Immature natural killer cell (primary cell): ENCODE data around the gene BTNL8. TPM values are rescaled to one million over a fixed set of nuclear protein-coding genes. Genes with fewer than 3 reads are reported as not detected.

Source experiments
- DNase-seq, 3 donors: peaks; one replicate each; pipeline ENCODE4 v3.0.0; 2022; ENCODE audit warnings: mixed read lengths in 1 of 3
- H3K27ac Mint-ChIP-seq, 6 donors: one replicate each; pipeline ENCODE4 v1.8.0; 2020; ENCODE audit warnings: mixed read lengths in 6 of 6, mild to moderate bottlenecking in 5 of 6, inconsistent platforms in 4 of 6, moderate library complexity in 3 of 6
- H3K27me3 Mint-ChIP-seq, 3 donors: one replicate each; pipeline ENCODE4 v1.8.0; 2020 to 2021; ENCODE audit warnings: low read depth in 3 of 3, mild to moderate bottlenecking in 3 of 3, mixed read lengths in 3 of 3, moderate library complexity in 3 of 3, inconsistent platforms in 1 of 3
- H3K36me3 Mint-ChIP-seq, 3 donors: one replicate each; pipeline ENCODE4 v1.8.0; 2020; ENCODE audit warnings: mixed read lengths in 3 of 3, inconsistent platforms in 2 of 3, mild to moderate bottlenecking in 2 of 3
- H3K4me1 Mint-ChIP-seq, 2 donors: one replicate each; pipeline ENCODE4 v1.8.0; 2020; ENCODE audit warnings: inconsistent platforms in 2 of 2, mild to moderate bottlenecking in 2 of 2, mixed read lengths in 2 of 2, moderate library complexity in 1 of 2
- H3K4me3 Mint-ChIP-seq, 5 donors: one replicate each; pipeline ENCODE4 v1.8.0; 2020; ENCODE audit warnings: mild to moderate bottlenecking in 5 of 5, mixed read lengths in 5 of 5, inconsistent platforms in 3 of 5, moderate library complexity in 3 of 5
- H3K9me3 Mint-ChIP-seq, 6 donors: one replicate each; pipeline ENCODE4 v1.8.0; 2020; ENCODE audit warnings: mild to moderate bottlenecking in 6 of 6, mixed read lengths in 6 of 6, inconsistent platforms in 4 of 6, moderate library complexity in 3 of 6
- polyA plus RNA-seq, 3 donors: library from polyadenylated mRNA; unstranded; fragments of 300-500 nt; fragmentation: Illumina TruSeq; gene quantifications; one replicate each; pipeline ENCODE4 v1.2.3, GENCODE V29; 2021

BTNL8 gene
- polyA plus RNA-seq, 3 donors from 2014 or later = not detected

DNA sequence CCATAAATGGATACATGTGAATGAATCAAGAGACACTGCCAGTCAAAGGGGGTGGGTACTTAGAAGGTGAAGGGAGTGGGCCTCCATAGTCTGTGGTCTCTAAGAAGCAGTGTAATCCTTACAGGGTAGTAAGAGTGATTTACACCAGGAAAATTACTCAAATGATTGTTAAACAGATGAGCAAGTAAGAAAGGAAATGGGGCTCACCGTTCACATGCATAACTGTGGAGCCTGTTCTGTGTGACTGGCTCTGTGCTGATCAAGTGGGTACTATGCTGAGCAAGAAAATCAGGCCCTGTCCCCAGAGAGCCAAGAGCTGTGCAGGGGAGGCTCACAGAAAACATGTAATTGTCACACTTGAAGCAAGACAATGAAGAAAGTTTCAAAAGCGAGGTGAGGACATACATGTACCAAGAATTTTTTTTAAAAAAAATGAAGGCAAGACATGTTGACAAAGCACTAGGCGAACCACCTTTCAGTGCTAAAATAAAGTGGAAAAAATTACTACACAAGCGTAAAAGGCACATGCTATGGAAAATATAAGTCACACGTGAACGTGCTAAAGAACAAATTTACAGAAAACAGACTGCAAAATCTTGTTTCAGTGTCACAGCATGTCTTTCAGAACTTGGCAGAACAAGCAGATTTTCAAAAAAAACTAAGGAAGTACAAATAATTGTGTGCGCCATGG, 2.5 kb downstream of the BTNL8 start:
- Mint-ChIP-seq H3K27ac (no peak overlapping the region), H3K4me3 (no peak overlapping the region), H3K27me3 (peaks cover 0 to 5% (median 1%) of the 10 kb centered on the region in 3 donors), H3K9me3 (peaks cover 0 to 2% (median 0%) of the 10 kb centered on the region in 6 donors), H3K36me3 (no peaks in the 10 kb centered on the region), H3K4me1 (no peaks in the 10 kb centered on the region)
- no peak for DNase-seq

GRCh38 chr5:180908400-180908799, 9.4 kb downstream of the BTNL8 start:
- Mint-ChIP-seq H3K36me3 (no peaks in the 10 kb centered on the region), H3K4me1 (no peaks in the 10 kb centered on the region), H3K9me3 (no peaks in the 10 kb centered on the region), H3K27me3 (peaks cover 0 to 4% (median 0%) of the 10 kb centered on the region in 3 donors), H3K4me3 (no peak overlapping the region), H3K27ac (no peak overlapping the region)
- DNase-seq = no peak

DNA sequence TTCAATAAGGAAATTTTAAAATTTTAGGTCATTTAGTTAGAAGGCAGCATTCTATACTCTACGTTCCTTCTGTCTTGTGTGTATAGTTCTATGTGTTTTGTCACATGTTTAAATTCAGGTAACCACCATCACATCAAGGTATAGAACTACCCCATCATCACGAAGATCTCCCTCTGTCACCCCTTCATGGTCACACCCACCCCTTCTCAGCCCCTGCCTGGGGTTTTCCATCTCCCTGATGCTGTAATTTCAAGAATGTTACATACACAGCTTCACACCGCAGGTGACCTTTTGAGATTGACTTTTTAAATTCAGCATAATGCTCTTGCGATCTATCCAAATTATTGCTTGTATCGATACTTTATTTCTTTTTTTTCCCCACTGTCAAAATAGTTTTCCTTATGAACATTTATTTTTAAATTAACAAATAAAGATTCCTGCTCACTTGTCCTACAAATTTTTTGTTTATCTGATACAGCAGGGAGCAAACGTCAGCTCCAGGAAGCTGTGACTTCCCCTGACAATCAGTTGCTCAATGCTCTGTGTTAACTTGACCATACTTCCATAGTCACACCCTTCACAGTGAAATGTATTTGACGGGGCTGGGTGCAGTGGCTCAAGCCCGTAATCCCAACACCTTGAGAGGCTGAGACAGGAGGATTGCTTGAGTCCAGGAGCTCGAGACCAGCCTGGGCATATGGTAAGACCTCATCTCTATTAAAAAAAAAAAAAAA, 10.2 kb downstream of the BTNL8 start:
- no peaks in the 10 kb centered on the region for H3K36me3 Mint-ChIP-seq
- H3K27me3 Mint-ChIP-seq = peaks cover 0 to 4% (median 1%) of the 10 kb centered on the region in 3 donors
- no peak overlapping the region for H3K4me3 Mint-ChIP-seq
- no peaks in the 10 kb centered on the region for H3K9me3 Mint-ChIP-seq
- no peak overlapping the region for H3K27ac Mint-ChIP-seq
- no peaks in the 10 kb centered on the region for H3K4me1 Mint-ChIP-seq
- DNase-seq = no peak

DNA sequence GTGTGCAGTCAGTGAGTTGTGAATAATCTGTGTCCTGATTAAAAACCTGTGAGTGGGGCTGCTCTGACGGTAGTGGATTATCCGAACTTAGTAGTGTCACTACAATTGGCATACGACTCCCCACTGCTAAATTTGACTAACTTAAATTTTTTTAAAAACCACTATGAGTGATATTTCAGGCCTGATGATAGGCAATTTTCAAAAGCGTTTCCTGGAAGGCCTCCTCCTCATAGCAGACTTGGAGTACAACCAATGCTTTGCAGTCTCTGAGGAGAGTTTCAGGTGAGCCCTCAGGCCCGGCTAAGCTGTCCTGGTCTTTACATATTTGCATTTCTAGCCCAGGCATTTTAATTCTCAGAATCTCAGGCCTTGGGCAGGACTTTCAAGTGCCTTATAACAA, 10.8 kb downstream of the BTNL8 start:
- no peak for DNase-seq
- H3K27me3 Mint-ChIP-seq = peaks cover 0 to 4% (median 2%) of the 10 kb centered on the region in 3 donors
- no peak overlapping the region for H3K27ac Mint-ChIP-seq

DNA sequence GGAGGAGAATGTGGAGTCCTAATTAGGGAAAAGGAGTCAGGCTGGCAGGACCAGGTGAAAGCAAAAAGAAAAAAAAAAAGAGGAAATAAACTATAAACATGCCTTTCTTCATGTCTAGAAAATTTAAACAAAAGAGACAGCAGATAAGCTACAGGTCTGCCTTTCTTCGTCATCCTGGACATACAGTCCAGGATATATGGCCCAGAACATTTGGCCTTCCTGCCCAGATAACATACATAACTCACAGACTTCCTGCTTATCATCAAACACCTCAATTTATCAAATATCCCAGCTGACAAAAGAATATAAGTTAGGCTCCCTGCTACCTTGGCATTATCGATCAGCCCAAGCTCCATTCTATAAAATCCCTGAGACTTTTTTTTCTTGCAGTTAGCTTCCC, 11.2 kb downstream of the BTNL8 start:
- Mint-ChIP-seq H3K27ac (no peak overlapping the region), H3K27me3 (peaks cover 0 to 4% (median 2%) of the 10 kb centered on the region in 3 donors)

More for the DNA sequence above, 10.8 kb downstream of the BTNL8 start:
- Mint-ChIP-seq H3K4me3 (no peak overlapping the region), H3K36me3 (no peaks in the 10 kb centered on the region), H3K4me1 (no peaks in the 10 kb centered on the region), H3K9me3 (no peaks in the 10 kb centered on the region)

GRCh38 chr5:180910735-180911134, 11.8 kb downstream of the BTNL8 start:
- Mint-ChIP-seq H3K4me1 (no peaks in the 10 kb centered on the region), H3K36me3 (no peaks in the 10 kb centered on the region), H3K27me3 (peaks cover 0 to 4% (median 2%) of the 10 kb centered on the region in 3 donors), H3K27ac (no peak overlapping the region), H3K4me3 (no peak overlapping the region), H3K9me3 (peaks cover 0 to 1% (median 0%) of the 10 kb centered on the region in 6 donors)
- DNase-seq = no peak

More for the DNA sequence above, 11.2 kb downstream of the BTNL8 start:
- no peak overlapping the region for H3K4me3 Mint-ChIP-seq
- no peaks in the 10 kb centered on the region for H3K4me1 Mint-ChIP-seq
- DNase-seq = no peak
- H3K36me3 Mint-ChIP-seq = no peaks in the 10 kb centered on the region
- no peaks in the 10 kb centered on the region for H3K9me3 Mint-ChIP-seq

DNA sequence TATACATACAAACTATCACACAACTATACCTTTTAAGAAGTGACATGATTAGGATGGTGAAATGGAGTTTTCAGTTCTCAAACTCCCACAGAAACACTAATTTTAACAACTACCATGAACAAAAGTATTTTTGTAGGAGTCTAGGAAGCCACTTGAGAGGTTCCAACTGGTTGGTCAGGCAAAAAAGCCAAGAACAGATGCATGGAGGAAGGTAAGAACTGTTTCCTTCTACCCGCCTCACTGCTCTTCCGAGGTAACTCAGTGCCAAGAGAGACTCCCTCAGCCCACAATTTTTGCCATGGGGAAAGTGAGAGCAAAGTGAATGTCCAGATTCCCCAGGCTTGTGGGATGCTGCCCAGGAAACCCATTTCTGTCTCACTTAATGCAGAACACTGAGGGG, 15.7 kb downstream of the BTNL8 start:
- H3K27ac Mint-ChIP-seq = no peak overlapping the region
- H3K4me1 Mint-ChIP-seq = no peaks in the 10 kb centered on the region
- peaks cover 0 to 3% (median 0%) of the 10 kb centered on the region in 6 donors for H3K9me3 Mint-ChIP-seq
- no peaks in the 10 kb centered on the region for H3K36me3 Mint-ChIP-seq
- no peak overlapping the region for H3K4me3 Mint-ChIP-seq
- no peak for DNase-seq
- peaks cover 2 to 5% (median 4%) of the 10 kb centered on the region in 3 donors for H3K27me3 Mint-ChIP-seq

DNA sequence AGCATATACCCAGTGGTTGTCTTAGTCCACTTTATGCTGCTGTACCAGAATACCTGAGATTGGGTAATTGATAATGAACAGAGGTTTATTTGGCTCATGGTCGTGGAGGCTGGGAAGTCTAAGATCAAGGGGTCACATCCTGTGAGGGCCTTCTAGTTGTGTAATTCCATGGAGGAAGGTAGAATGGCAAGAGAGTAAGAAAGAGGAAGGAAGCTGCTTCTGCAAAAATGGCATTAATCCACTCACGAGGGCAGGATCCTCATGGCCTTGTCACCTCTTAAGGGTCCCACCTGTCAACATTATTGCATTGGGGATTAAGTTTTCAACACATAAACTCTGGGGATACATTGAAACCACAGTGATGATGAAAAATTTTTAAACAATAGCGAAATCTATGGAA, 17.0 kb downstream of the BTNL8 start:
- H3K27ac Mint-ChIP-seq = no peak overlapping the region
- DNase-seq = no peak
- H3K4me1 Mint-ChIP-seq = no peaks in the 10 kb centered on the region
- H3K4me3 Mint-ChIP-seq = no peak overlapping the region
- H3K27me3 Mint-ChIP-seq = peaks cover 2 to 5% (median 4%) of the 10 kb centered on the region in 3 donors
- peaks cover 0 to 3% (median 0%) of the 10 kb centered on the region in 6 donors for H3K9me3 Mint-ChIP-seq
- H3K36me3 Mint-ChIP-seq = no peaks in the 10 kb centered on the region

GRCh38 chr5:180918380-180918779, 19.4 kb downstream of the BTNL8 start:
- no peaks in the 10 kb centered on the region for H3K4me1 Mint-ChIP-seq
- peaks cover 2 to 13% (median 5%) of the 10 kb centered on the region in 3 donors for H3K27me3 Mint-ChIP-seq
- H3K36me3 Mint-ChIP-seq = peaks cover 0 to 8% (median 0%) of the 10 kb centered on the region in 3 donors
- H3K27ac Mint-ChIP-seq = no peak overlapping the region
- no peak for DNase-seq
- no peak overlapping the region for H3K4me3 Mint-ChIP-seq
- H3K9me3 Mint-ChIP-seq = peaks cover 4 to 12% (median 10%) of the 10 kb centered on the region in 6 donors

DNA sequence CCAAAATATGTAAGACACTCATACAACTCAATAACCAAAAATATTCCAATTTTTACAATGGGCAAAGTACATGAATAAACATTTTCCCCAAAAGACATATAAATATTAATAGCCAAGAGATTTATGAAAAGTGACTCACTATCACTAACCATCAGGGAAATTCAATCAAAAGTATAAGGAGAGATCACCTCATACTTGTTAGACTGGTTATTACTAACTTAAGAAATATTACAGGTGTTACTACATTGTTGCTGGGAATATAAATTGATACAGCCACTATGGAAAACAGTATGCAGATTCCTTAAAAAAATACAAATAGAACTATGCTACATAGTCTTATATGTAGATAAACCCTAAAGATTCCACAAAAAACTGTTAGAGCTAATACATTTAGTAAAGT, 21.8 kb downstream of the BTNL8 start:
- H3K27me3 Mint-ChIP-seq = peaks cover 2 to 13% (median 7%) of the 10 kb centered on the region in 3 donors
- H3K36me3 Mint-ChIP-seq = peaks cover 0 to 8% (median 0%) of the 10 kb centered on the region in 3 donors
- no peak for DNase-seq
- no peaks in the 10 kb centered on the region for H3K4me1 Mint-ChIP-seq
- H3K27ac Mint-ChIP-seq = no peak overlapping the region
- H3K9me3 Mint-ChIP-seq = peaks cover 5 to 24% (median 17%) of the 10 kb centered on the region in 6 donors
- H3K4me3 Mint-ChIP-seq = no peak overlapping the region

DNA sequence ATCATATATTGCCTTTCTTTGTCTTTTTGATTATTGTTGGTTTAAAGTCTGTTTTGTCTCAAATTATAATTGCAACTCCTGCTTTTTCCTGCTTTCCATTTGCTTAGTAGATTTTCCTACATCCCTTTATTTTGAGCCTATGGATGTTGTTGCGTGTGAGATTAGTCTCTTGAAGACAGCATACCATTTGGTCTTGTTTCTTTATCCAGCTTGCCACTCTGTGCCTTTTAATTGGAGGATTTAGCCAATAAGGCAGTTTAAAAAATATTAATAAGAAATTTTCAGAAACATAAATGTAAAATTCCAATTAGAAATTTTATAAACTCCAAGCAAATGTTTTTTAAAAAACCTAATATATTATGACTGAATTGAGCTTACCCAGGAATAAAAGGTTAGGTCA, 24.0 kb downstream of the BTNL8 start:
- Mint-ChIP-seq H3K27ac (no peak overlapping the region), H3K9me3 (peaks cover 5 to 24% (median 18%) of the 10 kb centered on the region in 6 donors), H3K4me3 (no peak overlapping the region), H3K36me3 (peaks cover 0 to 8% (median 0%) of the 10 kb centered on the region in 3 donors), H3K4me1 (no peaks in the 10 kb centered on the region), H3K27me3 (peaks cover 2 to 20% (median 6%) of the 10 kb centered on the region in 3 donors)
- no peak for DNase-seq

DNA sequence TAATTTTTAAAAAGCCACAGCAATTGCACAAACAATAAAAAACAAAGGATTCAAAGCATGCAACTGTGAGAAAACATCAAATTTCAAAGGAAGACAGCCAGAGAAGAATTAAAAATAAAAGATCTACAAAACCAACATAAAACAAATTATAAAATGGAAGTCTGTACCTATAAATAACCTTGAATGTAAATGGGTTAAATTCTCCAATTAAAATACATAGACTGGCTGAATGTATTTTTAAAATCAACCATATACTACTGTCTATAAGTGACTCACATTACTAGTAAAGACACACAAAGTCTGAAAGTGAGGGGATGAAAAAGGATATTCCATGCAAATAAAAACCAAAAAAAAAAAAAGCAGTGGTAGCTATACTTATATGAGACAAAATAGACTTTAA, 33.7 kb downstream of the BTNL8 start:
- Mint-ChIP-seq H3K36me3 (peaks cover 0 to under 1% (median 0%) of the 10 kb centered on the region in 3 donors), H3K9me3 (peaks cover 0 to 11% (median 3%) of the 10 kb centered on the region in 6 donors), H3K27me3 (peaks cover 4 to 22% (median 4%) of the 10 kb centered on the region in 3 donors), H3K4me1 (no peaks in the 10 kb centered on the region), H3K4me3 (no peak overlapping the region), H3K27ac (no peak overlapping the region)
- DNase-seq = no peak

GRCh38 chr5:180935203-180935602, 36.2 kb downstream of the BTNL8 start:
- Mint-ChIP-seq H3K36me3 (peaks cover 0 to 4% (median 3%) of the 10 kb centered on the region in 3 donors), H3K9me3 (peaks cover 4 to 26% (median 10%) of the 10 kb centered on the region in 6 donors)
- no peak for DNase-seq

GRCh38 chr5:180938294-180938693, 39.3 kb downstream of the BTNL8 start:
- H3K9me3 Mint-ChIP-seq = peaks cover 4 to 26% (median 12%) of the 10 kb centered on the region in 6 donors
- no peaks in the 10 kb centered on the region for H3K4me1 Mint-ChIP-seq

More at GRCh38 chr5:180935203-180935602, 36.2 kb downstream of the BTNL8 start:
- H3K27me3 Mint-ChIP-seq = peaks cover 3 to 28% (median 11%) of the 10 kb centered on the region in 3 donors
- no peak overlapping the region for H3K4me3 Mint-ChIP-seq
- H3K4me1 Mint-ChIP-seq = no peaks in the 10 kb centered on the region
- no peak overlapping the region for H3K27ac Mint-ChIP-seq

More at GRCh38 chr5:180938294-180938693, 39.3 kb downstream of the BTNL8 start:
- no peak overlapping the region for H3K27ac Mint-ChIP-seq
- peaks cover 1 to 22% (median 13%) of the 10 kb centered on the region in 3 donors for H3K27me3 Mint-ChIP-seq
- no peak overlapping the region for H3K4me3 Mint-ChIP-seq
- H3K36me3 Mint-ChIP-seq = peaks cover 0 to 4% (median 3%) of the 10 kb centered on the region in 3 donors
- DNase-seq = no peak
